Body of pancreas (tissue), 4 donors: ENCODE results near the gene CLCA4. TPM values are rescaled to one million over a fixed set of nuclear protein-coding genes. Genes with fewer than 3 reads are reported as not detected.

Experiments
- ATAC-seq: fragments of 150-250 bp; one replicate; pipeline ENCODE4 v1.9.1; 2016
- DNase-seq, 4 donors: peaks; one replicate each; pipeline ENCODE4 v3.0.0-alpha.2; 2019
- H3K27ac ChIP-seq, 4 donors: fragments of 200-600 bp; sonication (generic); 1 replicate in 3 of 4; 2 replicates in 1 of 4; pipeline versions ENCODE4 v1.5.1 to v1.6.1; 2016 to 2019; ENCODE audit warnings: mild to moderate bottlenecking in 1 of 4, mixed read lengths in 1 of 4, moderate library complexity in 1 of 4
- H3K27me3 ChIP-seq, 2 donors: fragments of 200-600 bp; sonication (generic); one replicate each; pipeline ENCODE4 v1.6.0; 2016; ENCODE audit warnings: mild to moderate bottlenecking in 1 of 2
- H3K36me3 ChIP-seq, 2 donors: fragments of 200-600 bp; sonication (generic); replicated peaks in 1 of 2; 2 replicates each; pipeline ENCODE4 v1.5.1; 2016; ENCODE audit warnings: low read depth in 2 of 2; ENCODE audit not compliant: insufficient read depth in 1 of 2
- H3K4me1 ChIP-seq: fragments of 200-600 bp; sonication (generic); one replicate; pipeline ENCODE4 v1.6.0; 2016
- H3K4me3 ChIP-seq, 2 donors: fragments of 200-600 bp; sonication (generic); 1 replicate in 1 of 2; 2 replicates in 1 of 2; pipeline ENCODE4 v1.5.1; 2016 to 2019
- H3K9me3 ChIP-seq, 3 donors: fragments of 200-600 bp; sonication (generic); 1 replicate in 2 of 3; 2 replicates in 1 of 3; pipeline ENCODE4 v1.5.1; 2016
- POLR2A ChIP-seq, 3 donors: fragments of 450-650 bp; IDR thresholded peaks; one replicate each; pipeline ENCODE4 v1.6.1; 2016; ENCODE audit warnings: antibody characterized with exemption in 3 of 3, mild to moderate bottlenecking in 2 of 3
- WGBS, 2 donors: methylation state at CpG; one replicate each; pipeline ENCODE4 v1.1.5; 2017; 5-methylcytosine and 5-hydroxymethylcytosine counted together
- intact Hi-C: fragments of 100-400 bp; cut with DNase I; formaldehyde crosslinking; loops from one replicate; pipeline ENCODE4 v1.15.1; 2023
- total RNA-seq, 2 donors: library from RNA; depleted of rRNA; stranded (reverse); fragments of >200 nt; gene quantifications; one replicate each; pipeline ENCODE4 v1.1.0, GENCODE V29; 2016
- TF ChIP-seq, protein P1 (sequence below), 7 experiments: fragments of 450-650 bp in 4 of 7; fragments of 200-600 bp in 3 of 7; sonication (generic) in 3 of 7; IDR thresholded peaks; one replicate each; pipeline ENCODE4 v1.5.1; 2016 to 2019; ENCODE audit warnings: antibody characterized with exemption in 7 of 7

The CLCA4 gene
- total RNA-seq, 2 donors from 2014 or later, result not detected

DNA sequence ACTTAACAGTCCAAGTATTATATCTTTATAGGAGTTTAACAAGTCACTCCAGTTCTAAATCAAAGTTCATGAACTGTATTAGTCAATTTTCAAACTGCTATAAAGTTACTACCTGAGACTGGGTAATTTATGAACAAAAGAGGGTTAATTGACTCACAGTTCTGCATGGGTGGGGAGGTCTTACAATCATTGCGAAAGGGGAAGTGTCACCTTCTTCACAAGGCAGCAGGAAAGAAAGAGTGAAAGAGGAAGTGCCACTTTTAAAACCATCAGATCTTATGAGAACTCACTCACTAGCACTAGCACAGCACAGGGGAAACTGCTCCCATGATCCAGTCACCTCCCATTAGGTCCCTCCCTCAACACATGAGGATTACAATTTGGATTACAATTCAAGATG lies 70.0 kb downstream of the CLCA4 start:
- no peak for ATAC-seq
- WGBS, 2 donors, result 31 to 50% methylated on average over 1 of the region's 1 CpG
- no peak overlapping the region for H3K4me3 ChIP-seq
- peaks cover 0 to 6% (median 0%) of the 10 kb centered on the region in 3 donors for H3K9me3 ChIP-seq
- no peak for DNase-seq
- intact Hi-C loops, result no loop called here
- TF ChIP-seq, protein P1, sequence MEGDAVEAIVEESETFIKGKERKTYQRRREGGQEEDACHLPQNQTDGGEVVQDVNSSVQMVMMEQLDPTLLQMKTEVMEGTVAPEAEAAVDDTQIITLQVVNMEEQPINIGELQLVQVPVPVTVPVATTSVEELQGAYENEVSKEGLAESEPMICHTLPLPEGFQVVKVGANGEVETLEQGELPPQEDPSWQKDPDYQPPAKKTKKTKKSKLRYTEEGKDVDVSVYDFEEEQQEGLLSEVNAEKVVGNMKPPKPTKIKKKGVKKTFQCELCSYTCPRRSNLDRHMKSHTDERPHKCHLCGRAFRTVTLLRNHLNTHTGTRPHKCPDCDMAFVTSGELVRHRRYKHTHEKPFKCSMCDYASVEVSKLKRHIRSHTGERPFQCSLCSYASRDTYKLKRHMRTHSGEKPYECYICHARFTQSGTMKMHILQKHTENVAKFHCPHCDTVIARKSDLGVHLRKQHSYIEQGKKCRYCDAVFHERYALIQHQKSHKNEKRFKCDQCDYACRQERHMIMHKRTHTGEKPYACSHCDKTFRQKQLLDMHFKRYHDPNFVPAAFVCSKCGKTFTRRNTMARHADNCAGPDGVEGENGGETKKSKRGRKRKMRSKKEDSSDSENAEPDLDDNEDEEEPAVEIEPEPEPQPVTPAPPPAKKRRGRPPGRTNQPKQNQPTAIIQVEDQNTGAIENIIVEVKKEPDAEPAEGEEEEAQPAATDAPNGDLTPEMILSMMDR (IDR thresholded peaks at IDR 0.05), result no peak
- TF ChIP-seq POLR2A (IDR thresholded peaks at IDR 0.05), result no peak
- H3K4me1 ChIP-seq, result no peaks in the 10 kb centered on the region
- H3K27me3 ChIP-seq, result no peaks in the 10 kb centered on the region
- no peaks in the 10 kb centered on the region for H3K36me3 ChIP-seq
- no peak overlapping the region for H3K27ac ChIP-seq

DNA sequence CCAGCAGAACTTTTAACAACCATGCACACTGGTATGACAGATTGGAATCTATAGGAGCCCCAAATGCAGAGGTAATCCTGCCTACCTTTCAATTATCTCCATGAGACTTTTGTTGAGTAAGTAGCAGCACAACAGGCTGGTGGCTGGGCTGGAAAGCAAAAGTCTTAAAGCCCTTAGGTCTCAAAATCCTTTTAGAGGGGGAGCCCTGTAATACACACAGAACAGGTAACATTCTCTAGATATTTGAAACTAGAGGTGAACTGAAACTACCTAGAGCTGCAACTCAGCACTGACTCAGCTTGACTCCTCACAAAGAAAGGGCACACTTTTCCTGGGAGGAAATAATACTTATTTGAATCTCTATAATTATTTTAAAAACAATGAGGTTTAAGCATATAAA lies 71.5 kb downstream of the CLCA4 start:
- Histone ChIP-seq H3K27me3 (no peaks in the 10 kb centered on the region), H3K36me3 (no peaks in the 10 kb centered on the region), H3K4me3 (no peak overlapping the region), H3K4me1 (no peaks in the 10 kb centered on the region), H3K9me3 (peaks cover 0 to 6% (median 0%) of the 10 kb centered on the region in 3 donors), H3K27ac (no peak overlapping the region)
- no peak for DNase-seq
- TF ChIP-seq POLR2A (IDR thresholded peaks at IDR 0.05), result no peak
- TF ChIP-seq, protein P1 (IDR thresholded peaks at IDR 0.05), result no peak
- intact Hi-C loops, result no loop called here
- no peak for ATAC-seq

DNA sequence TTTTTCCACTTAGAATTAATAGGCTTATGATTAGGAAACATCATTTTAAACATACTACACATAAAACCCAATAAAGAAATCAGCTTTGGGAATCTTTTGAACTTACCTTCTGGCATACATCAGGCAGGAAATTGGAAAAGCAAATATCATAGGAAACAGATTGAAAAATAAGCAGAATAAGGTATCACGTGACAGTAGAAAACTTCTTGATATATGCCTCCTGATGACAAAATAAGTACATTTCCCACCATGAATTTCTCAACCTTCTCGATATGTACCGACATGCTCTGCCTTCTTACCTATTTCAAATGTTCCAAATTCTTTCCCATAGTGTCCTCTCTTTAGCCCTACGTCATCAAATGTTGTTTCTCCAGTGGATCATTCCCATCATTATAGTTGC lies 72.4 kb downstream of the CLCA4 start:
- Histone ChIP-seq H3K9me3 (peaks cover 0 to 2% (median 0%) of the 10 kb centered on the region in 3 donors), H3K27ac (no peak overlapping the region), H3K4me1 (no peaks in the 10 kb centered on the region), H3K36me3 (no peaks in the 10 kb centered on the region), H3K27me3 (no peaks in the 10 kb centered on the region), H3K4me3 (no peak overlapping the region)
- no peak for ATAC-seq
- 76 to 77% methylated on average over 4 of the region's 4 CpGs for WGBS, 2 donors
- TF ChIP-seq, protein P1 (IDR thresholded peaks at IDR 0.05), result no peak
- no peak for TF ChIP-seq POLR2A (IDR thresholded peaks at IDR 0.05)
- no peak for DNase-seq
- intact Hi-C loops, result no loop called here

DNA sequence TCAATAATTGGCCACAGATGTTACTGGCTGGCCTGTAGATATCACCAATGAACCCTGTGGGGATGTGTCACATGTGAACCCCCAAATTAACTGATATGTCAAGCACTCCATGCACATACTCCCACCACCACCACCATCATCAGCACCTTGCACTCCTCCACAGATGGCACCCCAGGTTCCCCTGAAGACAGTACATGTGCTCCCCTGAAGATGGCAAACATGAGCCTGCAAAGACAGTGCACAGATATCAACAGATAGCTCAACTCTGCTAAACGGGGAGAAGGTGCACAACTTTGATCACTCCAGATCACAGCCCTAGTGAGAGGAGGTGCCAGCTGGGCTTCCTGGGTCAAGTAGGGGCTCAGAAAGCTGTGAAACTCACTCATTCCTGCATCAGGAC lies 74.4 kb downstream of the CLCA4 start:
- WGBS, 2 donors, result 17 to 33% methylated on average over 1 of the region's 1 CpG

More for the DNA sequence above, 74.4 kb downstream of the CLCA4 start:
- H3K4me1 ChIP-seq, result no peaks in the 10 kb centered on the region
- no peak overlapping the region for H3K27ac ChIP-seq
- no peak for ATAC-seq
- H3K27me3 ChIP-seq, result no peaks in the 10 kb centered on the region
- no peaks in the 10 kb centered on the region for H3K9me3 ChIP-seq
- TF ChIP-seq POLR2A (IDR thresholded peaks at IDR 0.05), result no peak
- no peak overlapping the region for H3K4me3 ChIP-seq
- DNase-seq, result no peak
- no peaks in the 10 kb centered on the region for H3K36me3 ChIP-seq
- intact Hi-C loops, result no loop called here

Other genes with a start within 250 kb of the CLCA4 start
- gene ODF2L, start 150.8 kb upstream of the CLCA4 start, total RNA-seq, result 10 to 100 TPM; 22.3 to 34.3 TPM
- not detected for gene CLCA2, start 122.9 kb upstream of the CLCA4 start, total RNA-seq
- gene CLCA1, start 78.2 kb upstream of the CLCA4 start, total RNA-seq, result not detected
- 10 to 100 TPM; 20.1 to 31.6 TPM for gene SH3GLB1, start 157.5 kb downstream of the CLCA4 start, total RNA-seq